LoVo (cell line): ENCODE data around the gene PDE7B.
"Not testable (repeated sequence)": the region's sequence is repeated elsewhere in the genome, so short reads cannot be mapped to it uniquely, and the experiment has no call there.

Experiments used
- DNase-seq: peaks from one replicate; pipeline ENCODE4 v3.0.0-alpha.2; 2016; ENCODE audit warnings: low spot score

PDE7B gene

GRCh38 chr6:135850882-135851281 is 619 bp upstream of the PDE7B start:
- no peak for DNase-seq

DNA sequence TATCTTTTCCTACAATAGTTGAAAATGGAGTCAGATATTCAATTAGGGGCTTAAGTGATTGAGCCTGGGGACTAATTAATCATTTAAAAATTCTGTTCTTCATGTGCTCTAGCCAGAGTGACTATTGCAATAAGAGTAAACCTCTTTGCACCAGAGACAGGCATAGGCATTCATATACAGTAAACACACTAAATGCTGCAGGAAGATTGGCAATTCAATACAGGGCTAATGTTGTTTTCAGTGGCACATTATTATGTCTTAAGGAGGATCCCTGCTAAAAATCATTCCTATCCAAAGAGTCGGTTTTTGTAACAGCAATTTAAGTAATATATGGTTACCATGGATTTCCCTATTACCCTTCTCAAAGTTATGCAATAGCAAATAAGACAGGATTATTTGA is 1.2 kb downstream of the PDE7B start:
- DNase-seq = no peak

- DNase-seq = no peak
These were observed 1.7 kb downstream of the PDE7B start for GRCh38 chr6:135853227-135853626.

- no peak for DNase-seq
These were observed 2.5 kb downstream of the PDE7B start for GRCh38 chr6:135853986-135854385.

DNA sequence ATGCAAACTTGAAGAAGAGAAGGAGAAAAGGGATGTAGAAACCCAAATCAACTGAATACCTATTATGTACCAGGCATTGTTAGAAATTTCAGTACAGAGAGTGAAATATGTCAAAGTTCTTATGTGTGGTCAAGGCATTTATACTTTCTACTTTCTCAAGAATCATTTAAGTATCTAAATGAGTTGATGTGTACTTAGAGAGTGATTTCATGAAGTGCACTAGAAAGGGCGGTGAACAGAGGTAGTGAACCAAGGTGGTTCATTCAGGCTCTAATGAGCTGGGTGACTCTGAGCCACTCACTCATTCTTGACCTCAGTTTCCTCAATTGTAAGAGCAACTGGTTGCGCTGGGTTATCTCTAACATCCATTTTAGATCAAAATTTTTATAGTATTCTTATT is 3.3 kb downstream of the PDE7B start:
- DNase-seq = no peak

GRCh38 chr6:135858931-135859330 is 7.4 kb downstream of the PDE7B start:
- no peak for DNase-seq

- no peak for DNase-seq
These were observed 8.9 kb downstream of the PDE7B start for GRCh38 chr6:135860361-135860760.

- DNase-seq = no peak
These were observed 9.7 kb downstream of the PDE7B start for GRCh38 chr6:135861189-135861588.

- not testable (repeated sequence) for DNase-seq
These were observed 13.4 kb downstream of the PDE7B start for GRCh38 chr6:135864929-135865328.

DNA sequence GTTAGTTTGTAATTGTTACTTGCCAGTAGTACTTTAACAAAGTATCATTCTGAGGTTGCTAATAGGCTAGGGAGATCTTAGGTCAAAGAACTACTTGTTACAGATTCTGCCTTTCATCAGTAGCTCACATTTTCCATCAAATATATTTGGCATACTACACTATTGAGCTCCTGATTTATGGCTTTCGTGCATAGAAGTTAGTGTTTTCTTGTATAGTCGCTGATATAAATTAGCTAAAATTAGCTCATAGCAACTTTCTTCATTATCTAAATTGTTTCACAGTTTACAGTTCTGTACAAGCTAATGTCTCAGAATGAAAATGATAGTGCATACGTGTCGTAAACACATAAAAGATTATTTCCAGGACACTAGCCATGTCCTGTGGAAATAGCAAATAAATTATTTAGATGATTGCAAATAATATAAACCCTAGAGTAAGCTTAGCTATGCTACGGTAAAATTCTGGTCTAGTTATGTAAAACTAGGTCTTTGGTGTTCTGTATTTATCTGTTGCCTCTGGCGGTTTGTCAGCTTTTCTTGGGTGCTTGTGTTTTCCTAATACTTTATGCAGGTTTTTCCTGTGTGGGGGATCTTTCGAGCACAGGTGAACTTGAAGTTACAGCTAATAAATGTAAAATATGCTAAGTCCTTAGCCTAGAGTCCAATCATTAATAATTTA is 15.1 kb downstream of the PDE7B start:
- no peak for DNase-seq

DNA sequence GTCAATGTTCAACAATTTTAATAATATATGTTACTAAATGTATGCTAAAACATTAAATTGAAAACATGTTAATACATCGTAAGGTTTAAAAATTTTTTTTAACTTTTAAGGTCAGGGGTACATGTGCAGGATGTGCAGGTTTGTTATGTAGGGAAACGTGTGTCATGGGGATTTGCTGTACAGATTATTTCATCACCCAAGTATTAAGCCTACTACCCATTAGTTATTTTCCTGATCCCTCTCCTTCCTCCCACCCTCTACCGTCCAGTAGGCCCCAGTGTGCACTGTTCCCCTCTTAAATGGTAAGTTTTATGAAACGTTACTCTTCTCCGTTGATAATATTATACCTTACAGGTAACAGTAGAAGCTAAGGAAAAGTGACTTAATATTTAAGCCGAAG is 15.8 kb downstream of the PDE7B start:
- no peak for DNase-seq

GRCh38 chr6:135869857-135870256 is 18.4 kb downstream of the PDE7B start:
- DNase-seq = no peak

GRCh38 chr6:135870722-135871121 is 19.2 kb downstream of the PDE7B start:
- no peak for DNase-seq

DNA sequence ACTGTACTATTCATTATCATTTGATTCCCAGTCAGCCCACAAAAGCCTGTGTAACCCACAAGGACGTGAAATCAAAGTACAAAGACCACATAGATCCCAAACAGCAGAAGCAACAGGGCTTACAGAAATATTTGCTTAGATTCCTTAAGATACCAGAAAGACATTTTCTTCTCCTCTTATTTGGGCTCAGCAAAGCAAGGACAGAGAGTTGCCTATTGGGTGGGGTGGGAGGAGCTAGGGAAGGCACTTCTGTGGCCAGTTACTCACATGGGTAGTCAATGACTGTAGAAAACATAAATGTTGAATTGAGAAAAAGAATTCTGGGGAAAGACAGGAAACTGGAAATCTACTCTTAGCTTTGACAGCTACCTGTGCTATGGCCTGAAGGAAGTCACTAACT is 19.8 kb downstream of the PDE7B start:
- no peak for DNase-seq

GRCh38 chr6:135871878-135872277 is 20.4 kb downstream of the PDE7B start:
- DNase-seq = no peak

DNA sequence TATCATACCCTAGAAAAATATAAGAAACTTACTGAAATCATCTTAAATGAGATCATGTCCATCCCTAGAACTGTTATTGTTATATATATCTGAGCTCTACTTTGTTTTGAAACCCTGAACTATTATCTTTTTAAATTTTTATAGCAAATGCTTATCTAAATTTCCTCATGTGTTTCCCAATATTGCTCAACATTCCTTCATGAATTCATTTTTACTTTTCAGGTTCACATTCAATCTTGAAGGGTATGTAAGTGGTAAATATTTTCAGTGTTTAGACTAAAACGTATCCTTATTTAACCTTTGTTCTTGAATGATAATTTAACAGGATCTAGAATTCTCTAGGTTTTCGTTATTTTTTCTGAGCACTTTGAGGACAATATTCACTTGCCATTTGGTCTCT is 23.9 kb downstream of the PDE7B start:
- DNase-seq = no peak

DNA sequence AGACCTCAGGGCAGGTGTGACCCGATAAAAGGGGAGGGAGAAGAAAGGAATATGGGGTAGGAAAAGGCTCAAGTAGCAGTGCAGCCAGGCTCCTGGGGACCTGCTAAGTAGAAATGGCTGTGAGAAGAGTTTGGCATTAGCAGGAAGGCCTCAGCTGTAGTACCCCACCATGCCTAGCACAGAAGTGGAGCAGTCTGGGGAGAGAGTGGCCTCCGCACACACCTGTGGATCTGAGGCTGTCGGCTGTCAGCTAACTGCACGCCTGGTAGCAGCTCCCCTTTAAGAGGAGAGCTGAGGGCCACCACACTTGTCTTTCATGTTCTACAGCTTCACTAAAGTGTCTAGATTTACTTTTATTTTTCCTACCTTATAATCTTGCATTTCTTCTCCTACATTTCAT is 24.6 kb downstream of the PDE7B start:
- DNase-seq = no peak

- DNase-seq = no peak
These were observed 26.2 kb downstream of the PDE7B start for GRCh38 chr6:135877666-135878065.

GRCh38 chr6:135880066-135880972 is 28.8 kb downstream of the PDE7B start:
- DNase-seq = no peak

GRCh38 chr6:135883045-135883444 is 31.5 kb downstream of the PDE7B start:
- DNase-seq = no peak

GRCh38 chr6:135883536-135883935 is 32.0 kb downstream of the PDE7B start:
- DNase-seq = no peak

GRCh38 chr6:135884136-135884535 is 32.6 kb downstream of the PDE7B start:
- DNase-seq = no peak

DNA sequence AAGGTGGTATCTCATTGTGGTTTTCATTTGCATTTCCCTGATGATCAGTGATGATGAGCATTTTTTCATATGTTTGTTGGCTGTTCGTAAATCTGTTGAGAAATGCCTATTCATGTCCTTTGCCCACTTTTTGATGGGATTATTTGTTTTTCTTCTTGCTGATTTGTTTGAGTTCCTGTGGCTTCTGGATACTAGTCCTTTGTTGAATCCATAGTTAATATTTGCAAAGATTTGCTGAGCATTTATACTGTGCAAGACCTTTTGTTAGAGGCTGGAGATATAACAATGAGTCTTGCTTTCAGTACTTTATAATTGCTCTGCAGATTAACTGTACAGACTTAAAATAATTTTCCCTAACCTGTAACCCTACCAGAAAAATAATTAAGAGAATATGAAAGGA is 35.6 kb downstream of the PDE7B start:
- no peak for DNase-seq

DNA sequence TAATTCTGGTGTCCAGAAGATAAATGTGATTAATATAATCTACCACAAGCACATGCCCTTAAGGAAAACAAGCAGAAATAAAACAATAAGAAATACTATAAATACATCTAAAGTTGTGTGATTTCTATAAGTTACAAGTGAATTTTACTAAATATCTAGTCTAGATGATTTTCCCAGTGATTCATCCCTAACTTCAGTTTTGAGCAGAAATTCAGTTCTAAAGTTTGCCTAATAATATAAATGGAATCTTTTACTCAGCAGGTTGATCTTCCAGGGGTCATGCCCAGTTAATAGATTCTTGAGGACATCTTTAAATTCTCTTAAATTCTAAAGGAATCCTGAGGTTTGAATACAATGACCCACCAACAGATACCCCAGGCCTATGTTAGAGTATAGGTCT is 37.3 kb downstream of the PDE7B start:
- DNase-seq = no peak
